Cardiac muscle cell (in vitro differentiated cells and primary cell): ENCODE data around the gene RCVRN. TPM values are rescaled to one million over a fixed set of nuclear protein-coding genes. Genes with fewer than 3 reads are reported as not detected.

ENCODE experiments used
- DNase-seq, 2 donors: peaks; one replicate each; pipeline versions ENCODE4 v3.0.0 to v3.0.0-alpha.2; 2010 to 2017; ENCODE audit warnings: low read depth in 1 of 2, low spot score in 1 of 2
- H3K27ac ChIP-seq: fragments of 200-600 bp; sonication (generic); 2 replicates; pipeline ENCODE4 v1.5.1; 2016
- H3K27me3 ChIP-seq: fragments of 200-600 bp; sonication (generic); 2 replicates; pipeline ENCODE4 v1.6.0; 2016; ENCODE audit warnings: control low read depth
- H3K36me3 ChIP-seq: fragments of 200-600 bp; sonication (generic); 2 replicates; pipeline ENCODE4 v1.5.1; 2016; ENCODE audit warnings: control low read depth
- H3K4me1 ChIP-seq: fragments of 200-600 bp; sonication (generic); 2 replicates; pipeline ENCODE4 v1.8.1; 2017; ENCODE audit warnings: low read depth, mild to moderate bottlenecking, mixed run types
- H3K4me3 ChIP-seq: fragments of 200-600 bp; sonication (generic); 2 replicates; pipeline ENCODE4 v1.5.1; 2016; ENCODE audit warnings: mild to moderate bottlenecking
- H3K9me3 ChIP-seq: fragments of 200-600 bp; sonication (generic); 2 replicates; pipeline ENCODE4 v1.5.1; 2017; ENCODE audit warnings: low read depth, mild to moderate bottlenecking, control low read depth
- CTCF ChIP-seq: IDR thresholded peaks from 2 replicates; pipeline ENCODE4 v1.5.1; 2012; ENCODE audit warnings: low read depth, mild to moderate bottlenecking, low read length
- polyA plus RNA-seq: library from polyadenylated mRNA; unstranded; fragments of >200 nt; fragmentation: Nextera tagmentation; extraction: Ambion mirVana; gene quantifications from 2 replicates; pipeline ENCODE4 v1.2.1, GENCODE V29; 2016
- total RNA-seq: library from RNA; depleted of rRNA; stranded (reverse); fragments of >200 nt; gene quantifications from 2 replicates; pipeline ENCODE4 v1.2.3, GENCODE V29; 2016

Gene RCVRN
- total and polyA plus RNA-seq, 2 experiments from 2014 or later = 0.06 TPM; not detected in 1

DNA sequence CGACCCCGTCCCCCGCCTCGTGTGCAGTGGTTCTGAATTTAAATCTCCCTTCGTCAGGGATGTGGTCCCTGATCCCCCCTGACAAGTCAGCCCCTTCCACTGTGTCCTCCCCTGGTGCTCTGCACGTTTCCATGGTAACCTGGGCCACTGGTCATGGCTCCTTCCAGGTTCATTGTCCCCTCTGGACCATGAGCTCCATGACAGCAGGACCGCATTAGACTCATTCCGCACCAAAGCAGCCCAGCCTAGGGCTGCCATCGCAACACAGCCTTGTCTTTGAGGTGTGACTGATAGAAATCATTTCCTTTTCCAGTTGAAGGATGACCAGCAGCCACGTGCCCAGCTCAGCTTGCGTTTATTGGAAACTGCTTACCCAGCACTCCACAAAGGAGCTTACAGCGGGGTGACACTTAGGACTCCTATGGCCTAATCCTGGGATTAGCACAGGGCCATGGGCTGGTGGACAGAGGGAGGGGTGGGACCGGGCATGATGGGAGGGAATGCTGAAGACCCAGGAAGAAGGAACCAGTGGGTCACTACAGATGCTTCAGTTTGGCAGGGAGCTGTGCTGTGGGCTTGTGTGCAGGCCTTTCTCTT is 7.6 kb downstream of the RCVRN start:
- no peaks in the 10 kb centered on the region for H3K4me1 ChIP-seq
- H3K27me3 ChIP-seq = no peaks in the 10 kb centered on the region
- H3K4me3 ChIP-seq = no peak overlapping the region
- no peak for TF ChIP-seq CTCF
- no peaks in the 10 kb centered on the region for H3K9me3 ChIP-seq
- H3K27ac ChIP-seq = no peak overlapping the region
- H3K36me3 ChIP-seq = no peaks in the 10 kb centered on the region
- no peak for DNase-seq

DNA sequence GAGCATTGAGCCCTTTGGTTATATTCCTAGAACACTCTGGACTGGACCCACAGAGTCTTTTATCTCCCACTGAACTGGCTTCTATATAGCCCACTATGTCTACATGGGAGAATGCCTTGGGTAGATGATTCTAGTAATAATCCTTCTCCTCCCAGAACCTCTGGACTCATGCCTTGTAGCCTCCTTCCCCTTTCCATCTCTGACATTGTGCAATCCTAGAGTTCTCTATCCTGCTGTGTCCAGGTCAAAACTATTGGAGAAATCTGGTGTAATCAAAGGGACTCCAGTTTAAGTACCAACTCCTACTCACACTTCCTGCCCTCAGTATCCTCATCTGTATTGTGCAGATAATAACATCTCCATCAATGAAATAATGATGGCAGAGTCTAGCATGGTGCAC is 9.1 kb downstream of the RCVRN start:
- Histone ChIP-seq H3K27me3 (no peaks in the 10 kb centered on the region), H3K4me3 (no peak overlapping the region), H3K9me3 (no peaks in the 10 kb centered on the region)

GRCh38 chr17:9894231-9894630 is 10.8 kb downstream of the RCVRN start:
- no peaks in the 10 kb centered on the region for H3K9me3 ChIP-seq
- H3K27me3 ChIP-seq = no peaks in the 10 kb centered on the region
- no peak overlapping the region for H3K4me3 ChIP-seq
- TF ChIP-seq CTCF = no peak
- H3K27ac ChIP-seq = no peak overlapping the region
- H3K36me3 ChIP-seq = no peaks in the 10 kb centered on the region
- no peaks in the 10 kb centered on the region for H3K4me1 ChIP-seq
- DNase-seq = no peak

More for the DNA sequence above, 9.1 kb downstream of the RCVRN start:
- Histone ChIP-seq H3K27ac (no peak overlapping the region), H3K36me3 (no peaks in the 10 kb centered on the region), H3K4me1 (no peaks in the 10 kb centered on the region)
- peak in 1 of 2 donors; percentile 29 for DNase-seq
- no peak for TF ChIP-seq CTCF

DNA sequence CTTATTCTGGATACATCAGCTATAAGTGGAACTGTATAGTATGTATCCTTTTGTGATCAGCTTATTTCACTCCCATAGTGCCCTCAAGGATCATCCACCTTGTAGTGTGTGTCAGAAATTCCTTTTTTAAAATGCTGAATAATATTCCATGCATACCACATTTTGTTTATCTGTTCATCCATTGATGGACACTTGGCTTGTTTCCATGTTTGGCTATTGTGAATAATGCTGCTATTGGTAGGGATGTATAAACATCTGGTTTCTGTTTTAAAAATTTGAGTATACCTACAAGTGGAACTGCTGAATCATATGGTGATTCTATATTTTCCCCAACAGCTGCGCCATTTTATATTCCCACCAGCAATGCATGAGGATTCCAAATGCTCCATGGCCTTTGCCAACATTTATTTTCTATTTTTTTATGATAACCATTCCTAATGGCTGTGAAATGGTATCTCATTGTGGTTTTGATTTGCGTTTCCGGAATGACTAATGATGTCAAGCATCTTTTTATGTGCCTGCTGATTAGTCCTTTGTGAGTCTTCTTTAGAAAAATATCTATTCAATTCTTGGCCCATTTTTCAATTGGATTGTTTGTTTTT is 11.6 kb downstream of the RCVRN start:
- DNase-seq = peak in 1 of 2 donors; percentile 82
- Histone ChIP-seq H3K9me3 (no peaks in the 10 kb centered on the region), H3K27me3 (peaks cover 1% of the 10 kb centered on the region), H3K4me3 (no peak overlapping the region), H3K4me1 (no peaks in the 10 kb centered on the region), H3K36me3 (no peaks in the 10 kb centered on the region), H3K27ac (no peak overlapping the region)
- no peak for TF ChIP-seq CTCF

DNA sequence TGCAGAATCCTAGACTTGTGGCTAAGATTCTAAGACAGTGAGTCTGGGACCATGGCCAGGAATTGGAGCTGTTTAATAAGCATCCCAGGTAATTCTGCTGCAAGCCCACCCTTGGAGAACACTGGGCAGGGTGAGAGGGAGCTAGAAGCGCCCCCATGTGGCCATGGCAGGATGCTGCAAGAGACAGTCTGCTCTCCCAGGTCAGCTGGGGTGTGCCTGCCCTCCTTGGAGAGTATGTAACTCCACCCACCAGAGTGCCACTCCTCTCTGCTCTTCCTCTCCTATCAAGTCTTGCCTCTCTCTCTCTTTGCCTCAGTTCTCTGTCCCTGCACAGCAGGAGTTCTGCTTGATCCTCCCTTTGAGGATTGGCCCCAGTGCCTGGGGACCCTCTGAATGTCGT is 14.9 kb downstream of the RCVRN start:
- DNase-seq = peak; percentile 62 to 74
- H3K4me1 ChIP-seq = no peaks in the 10 kb centered on the region
- no peaks in the 10 kb centered on the region for H3K36me3 ChIP-seq
- TF ChIP-seq CTCF = peak; percentile 91
- H3K4me3 ChIP-seq = no peak overlapping the region
- H3K27ac ChIP-seq = no peak overlapping the region
- H3K9me3 ChIP-seq = no peaks in the 10 kb centered on the region
- peaks cover 8% of the 10 kb centered on the region for H3K27me3 ChIP-seq
